Jurkat, Clone E6-1 (cell line): ENCODE data around the gene UBE2E2.

Experiments
- DNase-seq: peaks from one replicate; pipeline ENCODE4 v3.0.0-alpha.2; 2011; ENCODE audit warnings: low read depth, low spot score
- H3K4me3 ChIP-seq: 2 replicates; pipeline ENCODE4 v1.5.1; 2011; ENCODE audit warnings: mild to moderate bottlenecking, low read length, control low read depth, moderate library complexity

UBE2E2 gene

DNA sequence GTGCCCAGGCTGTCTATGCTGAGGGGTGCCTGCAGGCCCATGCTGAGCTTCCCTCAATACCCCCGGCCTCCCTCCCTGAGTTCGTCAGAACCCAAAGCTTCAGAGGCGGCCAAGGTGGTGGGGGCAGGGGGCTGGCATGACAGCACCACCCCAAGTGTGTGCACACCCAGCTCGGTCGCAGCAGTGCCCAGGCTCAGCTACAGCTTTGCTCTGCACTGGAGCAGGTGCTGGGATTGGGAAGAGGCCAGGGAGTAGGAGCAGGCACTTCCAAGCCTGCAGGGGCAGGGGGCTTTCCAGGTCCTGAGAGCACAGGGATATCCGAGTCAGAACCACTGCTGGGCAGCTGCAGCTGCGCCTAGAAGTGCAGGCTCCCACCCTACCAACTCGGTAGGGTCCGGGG is 283.9 kb downstream of the UBE2E2 start:
- no peak for DNase-seq
- H3K4me3 ChIP-seq, result no peak overlapping the region

DNA sequence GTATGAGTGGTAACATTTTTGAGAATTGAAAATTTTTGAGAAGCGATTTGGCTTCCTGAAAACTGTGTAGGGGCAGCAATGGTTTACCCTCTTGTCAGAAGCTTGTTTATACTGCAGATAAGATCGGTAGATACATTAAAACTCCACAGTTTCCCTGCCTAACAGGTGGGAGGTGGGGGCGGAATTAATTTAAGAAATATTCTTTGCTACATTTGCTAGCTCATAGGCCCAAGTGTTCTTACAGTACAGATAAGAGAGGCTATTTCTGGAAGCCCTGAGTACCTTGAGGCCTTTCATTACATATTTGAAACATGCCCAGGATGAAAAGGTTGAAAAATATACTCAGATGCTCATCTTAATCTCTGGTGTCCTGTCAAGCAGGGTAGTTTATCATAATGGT is 285.5 kb downstream of the UBE2E2 start:
- no peak overlapping the region for H3K4me3 ChIP-seq
- no peak for DNase-seq

DNA sequence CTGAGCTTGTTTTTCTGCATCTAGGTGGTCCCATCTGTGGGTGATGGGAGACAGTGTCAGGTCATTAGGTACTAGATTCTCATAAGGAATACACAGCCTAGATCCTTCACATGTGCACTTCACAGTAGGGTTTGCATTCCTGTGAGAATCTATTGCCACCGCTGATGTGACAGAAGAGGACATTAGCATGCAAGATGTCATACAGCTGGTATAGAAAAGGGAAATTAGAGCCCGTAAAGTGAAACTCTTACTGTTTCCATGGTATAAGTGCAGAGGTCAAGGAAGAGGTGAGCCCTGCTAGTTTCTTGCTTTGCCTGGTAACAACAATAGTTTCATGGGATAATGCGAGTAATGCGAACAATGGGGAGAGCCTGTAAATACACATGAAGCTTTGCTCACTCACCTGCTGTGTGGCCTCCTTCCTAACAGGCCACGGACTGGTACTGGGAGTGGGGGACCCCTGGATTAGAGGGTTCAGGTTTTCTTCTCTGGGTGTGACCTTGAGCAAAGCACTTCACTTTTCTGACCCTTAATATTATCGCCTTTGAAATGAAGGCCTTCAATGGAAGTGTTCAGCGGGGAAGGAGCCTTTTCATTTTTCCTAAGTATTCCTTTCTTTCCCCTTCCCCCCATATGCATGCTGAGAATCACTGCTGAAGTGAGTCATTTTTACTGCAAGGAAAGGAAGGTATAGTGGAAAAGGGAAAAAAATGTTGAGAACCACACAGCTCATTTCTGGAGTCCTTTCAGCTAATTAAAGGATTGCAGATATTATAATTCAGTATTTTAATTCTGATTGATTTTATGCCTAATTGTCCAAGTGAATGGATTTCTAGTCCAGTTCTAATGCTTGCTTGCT is 286.4 kb downstream of the UBE2E2 start:
- no peak for DNase-seq
- H3K4me3 ChIP-seq, result no peak overlapping the region

DNA sequence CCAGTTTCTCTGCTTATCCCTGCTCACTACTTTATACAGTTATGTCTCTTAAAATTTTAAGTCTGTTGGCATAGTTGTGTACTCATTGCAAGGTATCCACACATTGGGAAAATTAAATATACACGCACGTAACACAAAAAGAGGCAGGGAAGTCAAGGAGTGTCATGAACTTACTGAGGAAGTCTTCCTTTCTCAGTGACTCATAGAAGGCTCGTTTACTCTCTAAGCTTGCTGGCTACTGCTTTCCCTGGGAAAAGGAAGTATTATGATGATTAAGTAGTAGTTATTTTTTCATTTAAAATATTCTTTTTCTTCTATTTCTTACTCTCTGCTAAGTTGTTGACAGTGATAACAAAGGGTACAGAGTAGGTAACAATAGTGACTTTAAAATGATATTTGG is 287.3 kb downstream of the UBE2E2 start:
- H3K4me3 ChIP-seq, result no peak overlapping the region
- no peak for DNase-seq

DNA sequence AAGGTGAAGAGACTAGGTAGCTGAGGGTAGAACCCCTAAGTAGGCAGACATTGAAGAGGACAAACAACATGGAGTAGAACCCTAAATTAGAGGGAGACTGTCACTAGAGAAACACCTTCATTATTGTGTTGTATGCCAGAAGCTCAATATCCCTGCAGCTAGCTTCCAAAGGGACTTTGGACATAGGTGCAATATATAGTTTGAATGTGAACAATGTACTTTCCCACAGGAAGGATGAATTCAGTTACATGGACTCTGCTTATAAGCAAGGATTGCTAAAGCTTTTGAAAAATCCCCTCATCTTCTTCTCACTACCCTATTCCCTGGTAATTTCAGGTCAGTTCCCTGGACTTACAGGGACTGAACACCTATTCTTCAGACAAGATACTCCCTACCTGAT is 288.9 kb downstream of the UBE2E2 start:
- DNase-seq, result no peak
- no peak overlapping the region for H3K4me3 ChIP-seq

DNA sequence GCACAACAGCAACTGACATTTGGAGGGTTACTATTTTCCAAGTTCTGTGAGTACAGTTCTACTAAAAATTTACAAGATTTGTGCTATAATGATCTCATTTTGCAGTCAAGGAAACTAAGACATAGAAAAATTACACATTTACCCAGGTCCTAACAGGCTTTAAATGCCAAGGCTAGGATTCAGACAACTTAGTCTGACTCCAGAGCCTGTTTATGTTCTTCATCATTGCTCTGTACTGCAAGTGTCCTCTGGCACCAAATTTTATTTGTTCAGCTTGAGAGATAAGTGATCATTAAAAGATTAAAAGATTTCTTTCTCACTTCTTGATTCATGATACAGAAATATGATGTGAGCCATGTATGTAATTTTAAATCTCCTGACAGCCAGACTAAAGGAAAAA is 290.8 kb downstream of the UBE2E2 start:
- no peak for DNase-seq
- H3K4me3 ChIP-seq, result no peak overlapping the region

DNA sequence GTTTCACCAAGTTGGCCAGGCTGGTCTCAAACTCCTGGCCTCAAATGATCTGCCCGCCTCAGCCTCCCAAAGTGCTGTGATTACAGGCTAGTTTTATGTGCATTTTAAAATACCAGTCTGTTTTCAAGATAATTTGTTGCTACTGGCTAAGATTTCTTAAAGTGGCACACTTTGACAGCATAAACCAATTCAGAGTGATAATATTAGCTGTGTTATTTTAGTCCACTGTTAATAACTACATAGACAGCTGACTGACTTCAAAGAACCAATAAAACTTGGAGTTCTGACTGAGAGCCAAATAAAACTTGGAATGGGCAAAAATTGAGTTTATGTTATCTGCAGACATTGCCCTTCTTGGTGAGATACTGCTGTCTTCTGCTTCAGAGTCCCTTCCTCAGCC is 291.8 kb downstream of the UBE2E2 start:
- DNase-seq, result no peak
- no peak overlapping the region for H3K4me3 ChIP-seq

DNA sequence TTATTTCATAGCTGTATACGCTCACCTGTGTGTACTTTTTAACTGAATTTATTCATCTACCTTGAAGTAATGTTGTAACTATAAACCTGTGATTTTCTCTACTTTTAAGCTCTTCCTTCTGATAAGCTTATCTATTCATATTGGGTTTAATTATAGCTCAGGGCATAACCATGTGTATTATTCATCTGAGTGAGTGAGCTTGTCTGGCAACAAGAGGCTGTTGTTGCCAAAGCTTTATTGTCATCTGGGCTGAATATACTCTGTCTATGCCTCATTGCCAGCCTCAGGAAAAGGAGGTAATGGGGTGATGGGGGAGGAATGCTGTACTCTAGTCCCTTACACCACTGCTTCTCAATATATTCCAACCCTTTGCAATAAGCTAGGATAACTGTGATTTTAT is 292.4 kb downstream of the UBE2E2 start:
- no peak for DNase-seq
- H3K4me3 ChIP-seq, result no peak overlapping the region

- no peak for DNase-seq
- H3K4me3 ChIP-seq, result no peak overlapping the region
These were observed 293.0 kb downstream of the UBE2E2 start for GRCh38 chr3:23496165-23496564.

- no peak for DNase-seq
- H3K4me3 ChIP-seq, result no peak overlapping the region
These were observed 294.0 kb downstream of the UBE2E2 start for GRCh38 chr3:23497156-23497555.

DNA sequence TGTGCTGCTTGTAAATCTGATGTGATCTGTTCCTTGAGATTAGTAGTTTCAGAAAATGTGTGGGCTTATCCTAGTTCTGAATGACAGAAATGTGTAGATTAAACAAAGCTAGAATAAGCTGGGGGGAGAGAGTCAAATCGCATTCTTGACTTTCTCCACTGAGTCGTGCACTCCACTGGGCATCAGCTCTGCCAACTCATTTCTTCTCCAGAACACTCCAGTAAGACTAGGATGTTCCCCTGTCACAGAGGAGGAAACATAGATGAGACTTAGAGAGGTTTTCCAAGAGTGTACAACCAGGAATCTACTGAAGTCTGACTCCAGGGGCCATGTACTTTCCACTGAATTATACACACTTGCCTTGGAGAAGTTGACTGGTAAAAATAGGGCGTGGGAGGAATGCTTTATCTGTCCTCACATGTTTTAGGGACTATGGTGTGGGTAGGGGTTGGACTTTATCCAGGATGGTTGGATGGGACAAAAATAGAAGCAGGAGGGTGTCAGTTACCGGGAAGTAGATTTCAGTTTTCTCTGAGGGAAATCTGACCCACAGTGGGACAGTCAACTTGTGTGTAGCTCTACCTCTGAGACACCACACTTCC is 298.2 kb downstream of the UBE2E2 start:
- H3K4me3 ChIP-seq, result no peak overlapping the region

DNA sequence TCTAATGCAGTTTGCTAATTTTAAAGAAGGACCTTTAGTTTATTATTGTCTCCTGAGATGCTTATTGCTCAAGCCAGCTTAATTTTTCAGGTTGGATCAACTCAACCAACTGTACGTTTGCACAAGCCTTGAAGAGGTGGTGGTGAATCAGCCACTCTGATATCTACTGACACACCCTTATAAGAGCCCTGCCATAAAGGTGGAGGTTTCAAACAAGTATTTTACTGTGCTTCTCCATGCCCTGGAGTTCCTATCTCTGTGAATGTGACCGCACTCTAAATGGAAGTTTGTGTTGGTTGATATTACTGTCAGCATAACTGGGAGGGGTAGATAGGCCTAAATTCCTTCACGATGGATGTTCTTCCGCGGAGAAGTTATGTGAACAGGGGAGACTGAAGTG is 305.3 kb downstream of the UBE2E2 start:
- no peak overlapping the region for H3K4me3 ChIP-seq
- no peak for DNase-seq

More for the DNA sequence above, 298.2 kb downstream of the UBE2E2 start:
- DNase-seq, result no peak

GRCh38 chr3:23518441-23518840 is 315.3 kb downstream of the UBE2E2 start:
- DNase-seq, result no peak
- no peak overlapping the region for H3K4me3 ChIP-seq

GRCh38 chr3:23519314-23520208 is 316.4 kb downstream of the UBE2E2 start:
- DNase-seq, result no peak
- H3K4me3 ChIP-seq, result no peak overlapping the region

- no peak overlapping the region for H3K4me3 ChIP-seq
- DNase-seq, result no peak
These were observed 324.2 kb downstream of the UBE2E2 start for GRCh38 chr3:23527326-23527725.

GRCh38 chr3:23533596-23533995 is 330.5 kb downstream of the UBE2E2 start:
- H3K4me3 ChIP-seq, result no peak overlapping the region
- DNase-seq, result no peak

DNA sequence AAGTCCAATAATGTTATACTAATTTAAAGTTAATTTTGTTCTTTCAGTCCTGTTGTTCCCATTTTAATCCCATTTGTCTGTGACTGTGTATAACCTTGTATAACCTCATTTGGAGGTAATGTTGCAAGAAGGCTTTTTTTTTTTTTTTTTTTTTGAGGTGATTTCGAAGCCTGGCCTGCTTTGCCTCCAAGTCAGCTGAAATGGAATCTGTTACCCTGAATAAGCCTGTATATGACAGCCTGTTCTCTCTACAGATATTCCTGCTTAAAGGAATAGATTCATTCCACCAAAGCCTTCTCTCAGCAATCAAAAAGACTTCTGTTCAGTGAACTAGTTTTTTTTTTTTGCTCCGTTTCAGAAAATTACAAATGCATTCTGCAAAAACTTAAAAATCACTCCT is 330.9 kb downstream of the UBE2E2 start:
- no peak overlapping the region for H3K4me3 ChIP-seq
- DNase-seq, result no peak

DNA sequence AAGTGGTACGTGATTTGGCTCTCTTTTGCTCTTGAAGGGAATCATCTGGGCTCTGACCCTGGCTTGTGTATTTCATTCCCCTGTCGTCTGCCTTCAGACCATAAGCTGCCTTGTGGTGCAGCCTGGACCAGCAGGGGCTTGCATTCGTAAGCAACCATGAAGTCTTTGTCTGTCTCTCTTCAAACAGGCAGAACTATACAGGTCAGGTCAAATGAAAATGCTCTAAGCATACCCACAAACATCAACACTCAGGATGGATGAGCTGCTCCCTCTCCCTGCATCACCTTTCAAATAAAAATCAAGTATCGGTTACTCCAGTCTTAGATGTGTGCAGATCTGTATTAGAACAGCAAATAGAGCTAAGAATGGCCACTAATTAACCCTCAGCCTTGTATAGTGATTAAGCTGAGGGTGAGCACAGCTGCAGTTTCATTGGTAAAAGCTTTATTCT is 334.0 kb downstream of the UBE2E2 start:
- no peak for DNase-seq
- no peak overlapping the region for H3K4me3 ChIP-seq

GRCh38 chr3:23539185-23539584 is 336.1 kb downstream of the UBE2E2 start:
- H3K4me3 ChIP-seq, result no peak overlapping the region
- DNase-seq, result no peak

DNA sequence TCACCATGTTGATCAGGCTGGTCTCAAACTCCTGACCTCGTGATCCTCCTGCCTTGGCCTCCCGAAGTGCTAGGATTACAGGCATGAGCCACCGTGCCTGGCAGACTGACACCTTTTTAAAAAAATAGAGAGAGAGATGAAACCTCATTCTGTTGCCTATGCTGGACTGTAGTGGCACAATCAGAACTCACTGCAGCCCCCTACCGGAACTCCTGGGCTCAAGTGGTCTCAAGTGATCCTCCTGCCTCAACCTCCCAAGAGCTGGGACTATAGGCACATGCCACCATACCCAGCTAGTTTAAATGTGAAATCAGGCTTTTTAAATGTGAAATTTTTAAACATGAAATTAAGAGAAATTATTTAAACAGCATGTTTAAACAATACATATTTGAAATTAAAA is 337.5 kb downstream of the UBE2E2 start:
- DNase-seq, result no peak
- no peak overlapping the region for H3K4me3 ChIP-seq
